ENCODE data around the gene OR11H1. TPM values are rescaled to one million over a fixed set of nuclear protein-coding genes. Genes with fewer than 3 reads are reported as not detected.

Gene OR11H1, protein sequence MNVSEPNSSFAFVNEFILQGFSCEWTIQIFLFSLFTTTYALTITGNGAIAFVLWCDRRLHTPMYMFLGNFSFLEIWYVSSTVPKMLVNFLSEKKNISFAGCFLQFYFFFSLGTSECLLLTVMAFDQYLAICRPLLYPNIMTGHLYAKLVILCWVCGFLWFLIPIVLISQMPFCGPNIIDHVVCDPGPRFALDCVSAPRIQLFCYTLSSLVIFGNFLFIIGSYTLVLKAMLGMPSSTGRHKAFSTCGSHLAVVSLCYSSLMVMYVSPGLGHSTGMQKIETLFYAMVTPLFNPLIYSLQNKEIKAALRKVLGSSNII
- not detected in 2 replicates for total RNA-seq

DNA sequence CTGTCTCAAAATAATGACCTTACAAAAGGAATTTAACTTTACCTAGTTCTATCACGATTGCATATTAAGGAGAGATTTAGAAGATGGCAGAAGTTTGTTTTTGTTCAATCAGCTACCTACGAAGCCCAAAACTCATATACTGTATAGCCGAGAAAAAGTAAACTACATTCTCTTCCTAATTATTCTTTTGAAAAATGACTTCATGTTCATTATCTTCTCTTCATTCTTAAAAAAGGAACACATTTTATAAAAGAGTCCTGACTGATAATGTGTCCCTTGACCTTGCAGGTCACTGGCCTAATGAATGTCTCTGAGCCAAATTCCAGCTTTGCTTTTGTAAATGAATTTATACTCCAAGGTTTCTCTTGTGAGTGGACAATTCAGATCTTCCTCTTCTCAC is at the start of gene OR11H1:
OR11H1 (plus strand) TSS at position 301 of the 400 bp plus-strand sequence; CDS start at position 301, 0 bp downstream.

Other genes with a start within 250 kb of the OR11H1 start
- gene POTEH, start 161.8 kb downstream of the OR11H1 start, total RNA-seq = not detected in 2 replicates